NCI-H510A treated with DMSO at 0.1 percent for 48 hours (cell line): ENCODE measurements around the gene ANKRD17.

Experiments
- DNase-seq: peaks from one replicate; lab custom pipeline; 2025; lab: John Stamatoyannopoulos, UW

ANKRD17 gene

DNA sequence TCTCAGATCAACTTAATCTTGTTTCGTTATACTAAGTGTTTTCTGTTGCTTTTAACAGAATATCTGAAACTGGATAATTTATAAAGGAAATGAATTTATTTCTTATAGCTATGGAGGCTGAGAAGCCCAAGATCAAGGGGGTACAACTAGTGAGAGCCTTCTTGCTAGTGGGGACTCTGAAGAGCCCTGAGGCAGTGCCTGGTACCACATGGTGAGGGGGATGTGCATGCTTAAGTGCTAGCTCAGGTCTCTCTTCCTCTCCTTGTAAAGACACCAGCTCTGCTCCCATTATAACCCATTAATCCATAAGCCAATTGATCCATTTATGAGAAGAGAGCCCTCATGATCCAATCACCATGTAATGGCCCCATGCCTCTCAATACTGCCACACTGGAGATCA, 207.0 kb downstream of the ANKRD17 start:
- DNase-seq = no peak

- no peak for DNase-seq
These were observed 212.7 kb downstream of the ANKRD17 start for GRCh38 chr4:73045879-73046278.

- no peak for DNase-seq
These were observed 221.5 kb downstream of the ANKRD17 start for GRCh38 chr4:73037057-73037456.

DNA sequence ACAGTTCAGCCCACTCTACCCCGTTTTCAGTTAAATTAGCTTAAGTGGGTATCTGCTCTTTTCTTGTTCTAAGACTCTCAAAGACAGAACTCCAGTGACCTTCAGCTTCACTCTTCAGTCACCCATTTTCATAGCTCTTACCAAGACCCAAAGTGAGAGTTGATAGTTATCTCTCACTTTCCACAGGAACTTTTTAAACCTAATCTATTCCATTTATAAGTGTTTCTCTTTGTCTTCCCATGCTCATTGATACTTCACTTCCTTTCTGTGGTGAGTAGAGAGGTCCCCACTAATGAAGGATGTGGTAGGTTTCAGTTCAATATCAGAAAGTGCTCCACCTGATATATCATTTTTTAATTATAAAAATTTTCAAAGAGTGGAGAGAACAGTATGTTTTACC, 222.5 kb downstream of the ANKRD17 start:
- no peak for DNase-seq

GRCh38 chr4:73034896-73035295, 223.7 kb downstream of the ANKRD17 start:
- DNase-seq = no peak

DNA sequence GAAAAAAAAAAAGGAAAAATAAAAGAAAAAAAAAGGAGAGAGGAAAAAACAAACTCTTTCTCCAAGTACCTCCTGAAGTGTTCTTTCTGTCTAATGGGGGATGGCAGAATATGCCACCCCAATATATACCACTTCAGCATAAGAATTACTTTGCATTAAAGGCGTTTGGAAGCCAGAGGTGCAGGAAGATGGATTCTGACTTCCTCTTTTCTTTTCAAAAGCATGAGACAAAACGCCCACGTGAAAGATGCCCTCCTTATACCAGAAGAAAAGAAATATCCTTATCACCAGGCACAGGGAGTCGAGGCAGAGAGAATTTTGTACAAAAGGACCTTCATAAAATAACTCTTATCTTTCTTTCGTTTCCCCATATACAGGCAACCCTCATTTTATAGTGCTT, 230.0 kb downstream of the ANKRD17 start:
- no peak for DNase-seq
